Measurements from ENCODE around the gene VEPH1.

DNA sequence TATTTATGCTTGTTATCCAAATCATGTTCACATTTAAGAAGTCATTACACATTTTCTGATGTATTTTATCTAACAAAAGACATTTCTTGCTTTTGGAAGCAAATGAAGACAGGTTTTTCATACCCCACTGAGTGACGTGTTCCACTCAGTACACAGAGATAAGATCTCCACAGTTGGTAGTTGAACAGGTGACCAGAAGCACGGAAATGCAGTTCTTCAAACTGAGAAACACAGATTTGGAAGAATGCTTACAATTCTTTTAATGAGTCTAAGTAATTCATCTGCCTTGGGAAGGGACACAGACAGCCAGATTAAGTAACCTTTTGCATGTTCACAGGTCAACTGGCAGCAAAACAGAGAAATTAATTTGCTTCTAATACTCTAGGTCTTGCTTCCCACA lies 43.5 kb downstream of the VEPH1 start:
- TF ChIP-seq, protein P1, sequence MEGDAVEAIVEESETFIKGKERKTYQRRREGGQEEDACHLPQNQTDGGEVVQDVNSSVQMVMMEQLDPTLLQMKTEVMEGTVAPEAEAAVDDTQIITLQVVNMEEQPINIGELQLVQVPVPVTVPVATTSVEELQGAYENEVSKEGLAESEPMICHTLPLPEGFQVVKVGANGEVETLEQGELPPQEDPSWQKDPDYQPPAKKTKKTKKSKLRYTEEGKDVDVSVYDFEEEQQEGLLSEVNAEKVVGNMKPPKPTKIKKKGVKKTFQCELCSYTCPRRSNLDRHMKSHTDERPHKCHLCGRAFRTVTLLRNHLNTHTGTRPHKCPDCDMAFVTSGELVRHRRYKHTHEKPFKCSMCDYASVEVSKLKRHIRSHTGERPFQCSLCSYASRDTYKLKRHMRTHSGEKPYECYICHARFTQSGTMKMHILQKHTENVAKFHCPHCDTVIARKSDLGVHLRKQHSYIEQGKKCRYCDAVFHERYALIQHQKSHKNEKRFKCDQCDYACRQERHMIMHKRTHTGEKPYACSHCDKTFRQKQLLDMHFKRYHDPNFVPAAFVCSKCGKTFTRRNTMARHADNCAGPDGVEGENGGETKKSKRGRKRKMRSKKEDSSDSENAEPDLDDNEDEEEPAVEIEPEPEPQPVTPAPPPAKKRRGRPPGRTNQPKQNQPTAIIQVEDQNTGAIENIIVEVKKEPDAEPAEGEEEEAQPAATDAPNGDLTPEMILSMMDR (IDR thresholded peaks at IDR 0.05; ENCODE audit: insufficient read depth, low read length): no peak
- no peak for TF ChIP-seq POLR2AphosphoS5 (IDR thresholded peaks at IDR 0.05; ENCODE audit: low read depth)
